Endodermal cell (in vitro differentiated cells): ENCODE results near the gene SPON1. TPM values are rescaled to one million over a fixed set of nuclear protein-coding genes. Genes with fewer than 3 reads are reported as not detected.
"Not testable (repeated sequence)": the region's sequence is repeated elsewhere in the genome, so short reads cannot be mapped to it uniquely, and the experiment has no call there.

ENCODE experiments used
- DNase-seq: peaks from one replicate; pipeline ENCODE4 v3.0.0-alpha.2; 2017
- H3K27ac ChIP-seq: 2 replicates; pipeline ENCODE4 v1.5.1; 2013; ENCODE audit warnings: mild to moderate bottlenecking, low read depth, low read length, moderate library complexity
- H3K27me3 ChIP-seq: 2 replicates; pipeline ENCODE4 v1.6.1; 2013; ENCODE audit warnings: mild to moderate bottlenecking, low read length, moderate library complexity; ENCODE audit not compliant: insufficient read depth, control insufficient read depth, poor library complexity, severe bottlenecking
- H3K36me3 ChIP-seq: 2 replicates; pipeline ENCODE4 v1.7.0; 2013; ENCODE audit warnings: mild to moderate bottlenecking, low read length, moderate library complexity; ENCODE audit not compliant: control insufficient read depth, insufficient read depth
- H3K4me1 ChIP-seq: one replicate; pipeline ENCODE4 v1.7.0; 2013; ENCODE audit warnings: low read length; ENCODE audit not compliant: control insufficient read depth, insufficient read depth
- H3K4me3 ChIP-seq: 2 replicates; pipeline ENCODE4 v1.5.1; 2013; ENCODE audit warnings: mild to moderate bottlenecking, low read length, moderate library complexity
- H3K9ac ChIP-seq: 2 replicates; pipeline ENCODE4 v1.6.1; 2013; ENCODE audit warnings: mild to moderate bottlenecking, low read length, moderate library complexity; ENCODE audit not compliant: poor library complexity, severe bottlenecking; ENCODE audit errors: extremely low read depth
- H3K9me3 ChIP-seq: 2 replicates; pipeline ENCODE4 v1.6.1; 2013; ENCODE audit warnings: mild to moderate bottlenecking, low read length, moderate library complexity; ENCODE audit not compliant: control insufficient read depth
- H3K27ac Mint-ChIP-seq: 2 replicates; pipeline ENCODE4 v1.8.0; 2020; ENCODE audit warnings: mixed read lengths
- H3K27me3 Mint-ChIP-seq: 2 replicates; pipeline ENCODE4 v1.8.0; 2021; ENCODE audit warnings: mild to moderate bottlenecking, mixed read lengths; ENCODE audit not compliant: insufficient read depth
- H3K36me3 Mint-ChIP-seq: 2 replicates; pipeline ENCODE4 v1.8.0; 2020; ENCODE audit warnings: low read depth, mixed read lengths
- H3K4me1 Mint-ChIP-seq: 2 replicates; pipeline ENCODE4 v1.8.0; 2020; ENCODE audit warnings: mixed read lengths
- H3K4me3 Mint-ChIP-seq: 2 replicates; pipeline ENCODE4 v1.8.0; 2020; ENCODE audit warnings: mild to moderate bottlenecking, moderate library complexity, mixed read lengths
- H3K9me3 Mint-ChIP-seq: 2 replicates; pipeline ENCODE4 v1.8.0; 2020; ENCODE audit warnings: mild to moderate bottlenecking, mixed read lengths
- CTCF ChIP-seq: fragments of 200-600 bp; sonication (generic); conservative IDR thresholded peaks from 2 replicates; pipeline ENCODE4 v1.5.0; 2021; ENCODE audit warnings: antibody characterized with exemption, mild to moderate bottlenecking
- WGBS, 2 experiments: methylation state at CpG; one replicate each; pipeline versions ENCODE4 v1.1.5 to v1.1.7; 2013; ENCODE audit warnings: missing lambda C conversion rate in 2 of 2, mixed read lengths in 1 of 2; ENCODE audit not compliant: insufficient coverage in 1 of 2, insufficient read length in 1 of 2; 5-methylcytosine and 5-hydroxymethylcytosine counted together
- total RNA-seq, 2 donors: library from RNA; stranded (reverse); fragmentation: NEBNext Ultra II Directional in 1 of 2; extraction: Animal tissue kit (Norgen Biotek cat#: 25700) in 1 of 2; gene quantifications; 2 replicates in 1 of 2; 3 replicates in 1 of 2; pipeline ENCODE4 v1.2.1, GENCODE V29; 2021

Gene SPON1
- total RNA-seq, 2 donors from 2014 or later = 0.13 to 1.6 TPM

- Mint-ChIP-seq H3K36me3 (peaks cover 69% of the 10 kb centered on the region), H3K9me3 (peaks cover 25% of the 10 kb centered on the region), H3K4me3 (no peak overlapping the region), H3K27ac (peak overlapping the region; percentile 37), H3K4me1 (no peaks in the 10 kb centered on the region), H3K27me3 (peaks cover 2% of the 10 kb centered on the region)
- H3K4me1 ChIP-seq = no peaks in the 10 kb centered on the region
- peaks cover 57% of the 10 kb centered on the region for H3K36me3 ChIP-seq
- TF ChIP-seq CTCF = no peak
- no peaks in the 10 kb centered on the region for H3K27me3 ChIP-seq
- peak overlapping the region; percentile 45 for H3K27ac ChIP-seq
- H3K4me3 ChIP-seq = no peak overlapping the region
- no peak overlapping the region for H3K9ac ChIP-seq
- no peak for DNase-seq
- no peaks in the 10 kb centered on the region for H3K9me3 ChIP-seq
Observed at GRCh38 chr11:14275076-14275475, 312.6 kb downstream of the SPON1 start.

DNA sequence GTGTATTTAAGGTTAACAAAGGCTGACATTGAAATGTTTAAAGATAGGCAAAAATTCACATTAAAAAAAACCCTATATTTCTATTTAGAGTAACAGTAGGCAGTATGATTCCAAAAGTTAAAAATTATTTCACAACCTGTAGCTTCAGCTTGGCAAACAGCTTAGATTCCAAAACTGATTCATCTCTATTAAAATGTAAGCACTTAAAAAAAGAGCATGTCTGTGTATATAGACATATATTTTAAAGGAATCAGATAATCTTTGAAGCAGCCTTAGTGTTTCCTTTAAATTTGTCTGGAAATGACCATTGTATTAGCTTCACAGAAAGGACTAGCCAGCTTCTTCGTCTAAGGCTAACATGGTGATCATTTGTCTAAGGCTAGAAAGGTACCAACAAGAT, 316.3 kb downstream of the SPON1 start:
- not testable (repeated sequence) for H3K4me3 Mint-ChIP-seq, H3K4me3 ChIP-seq, H3K27me3 Mint-ChIP-seq, H3K4me1 ChIP-seq, DNase-seq, H3K27ac ChIP-seq, H3K27me3 ChIP-seq, H3K27ac Mint-ChIP-seq, H3K9ac ChIP-seq, H3K9me3 ChIP-seq
- Mint-ChIP-seq H3K4me1 (peaks cover 13% of the 10 kb centered on the region), H3K9me3 (peaks cover 25% of the 10 kb centered on the region), H3K36me3 (peaks cover 58% of the 10 kb centered on the region)
- 89 to 94% methylated on average over 1 of the region's 1 CpG for WGBS, 2 experiments
- H3K36me3 ChIP-seq = peaks cover 49% of the 10 kb centered on the region

- H3K36me3 Mint-ChIP-seq = peaks cover 32% of the 10 kb centered on the region
- peaks cover 11% of the 10 kb centered on the region for H3K4me1 Mint-ChIP-seq
- H3K9me3 Mint-ChIP-seq = no peaks in the 10 kb centered on the region
- no peaks in the 10 kb centered on the region for H3K9me3 ChIP-seq
- H3K27me3 Mint-ChIP-seq = no peaks in the 10 kb centered on the region
- TF ChIP-seq CTCF = no peak
- no peaks in the 10 kb centered on the region for H3K27me3 ChIP-seq
- 96 to 100% methylated on average over 1 to 2 of the region's 2 CpGs for WGBS, 2 experiments
- H3K9ac ChIP-seq = no peak overlapping the region
- peak overlapping the region; percentile 19 for H3K27ac Mint-ChIP-seq
- no peak for DNase-seq
- no peaks in the 10 kb centered on the region for H3K4me1 ChIP-seq
- peaks cover 61% of the 10 kb centered on the region for H3K36me3 ChIP-seq
- no peak overlapping the region for H3K27ac ChIP-seq
- H3K4me3 ChIP-seq = no peak overlapping the region
- no peak overlapping the region for H3K4me3 Mint-ChIP-seq
Observed at GRCh38 chr11:14288189-14288935, 325.8 kb downstream of the SPON1 start.

DNA sequence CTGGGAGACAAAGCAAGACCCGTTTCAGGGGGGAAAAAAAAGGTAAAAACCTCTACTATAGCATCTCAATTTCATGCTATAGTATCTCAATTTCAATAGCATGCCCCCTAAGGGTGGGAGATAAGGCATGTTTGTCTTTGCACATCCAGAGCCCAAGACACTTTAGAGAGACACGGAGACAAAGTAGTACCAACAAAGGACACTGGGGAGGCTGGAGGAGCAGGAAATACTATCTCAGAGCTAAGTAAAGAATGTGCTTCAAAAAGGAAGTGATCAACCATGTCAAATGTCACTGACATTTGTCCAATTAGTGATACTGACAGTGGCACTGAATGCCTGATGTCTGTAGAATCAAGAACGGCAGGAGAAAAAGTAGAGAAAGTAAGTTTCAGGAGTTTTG, 327.9 kb downstream of the SPON1 start:
- no peaks in the 10 kb centered on the region for H3K4me1 ChIP-seq
- Mint-ChIP-seq H3K4me1 (peaks cover 11% of the 10 kb centered on the region), H3K27me3 (no peaks in the 10 kb centered on the region), H3K36me3 (peaks cover 40% of the 10 kb centered on the region), H3K4me3 (no peak overlapping the region), H3K27ac (no peak overlapping the region), H3K9me3 (no peaks in the 10 kb centered on the region)
- no peak overlapping the region for H3K9ac ChIP-seq
- no peaks in the 10 kb centered on the region for H3K27me3 ChIP-seq
- peak; percentile 58 for TF ChIP-seq CTCF
- H3K4me3 ChIP-seq = no peak overlapping the region
- H3K9me3 ChIP-seq = no peaks in the 10 kb centered on the region
- H3K27ac ChIP-seq = no peak overlapping the region
- no peak for DNase-seq
- peaks cover 71% of the 10 kb centered on the region for H3K36me3 ChIP-seq
- 79 to 81% methylated on average over 2 to 3 of the region's 3 CpGs for WGBS, 2 experiments
